Thoracic aorta (tissue), 2 donors: ENCODE results near the gene RCAN3. TPM values are rescaled to one million over a fixed set of nuclear protein-coding genes. Genes with fewer than 3 reads are reported as not detected.

Experiments
- ATAC-seq: fragments of 150-250 bp; one replicate; pipeline ENCODE4 v1.8.0; 2017; ENCODE audit warnings: low read depth; ENCODE audit not compliant: insufficient number of reproducible peaks, low FRiP score
- DNase-seq: peaks from one replicate; pipeline ENCODE4 v3.0.0-alpha.2; 2020; ENCODE audit warnings: low spot score
- H3K27ac ChIP-seq, 2 donors: fragments of 200-600 bp; sonication (generic); 1 replicate in 1 of 2; 2 replicates in 1 of 2; pipeline ENCODE4 v1.5.1; 2016; ENCODE audit warnings: mild to moderate bottlenecking in 2 of 2, moderate library complexity in 2 of 2
- H3K27me3 ChIP-seq: fragments of 200-600 bp; sonication (generic); replicated peaks from 2 replicates; pipeline ENCODE4 v1.6.0; 2016; ENCODE audit warnings: mild to moderate bottlenecking; ENCODE audit not compliant: insufficient read depth
- H3K36me3 ChIP-seq: fragments of 200-600 bp; sonication (generic); one replicate; pipeline ENCODE4 v1.5.1; 2016
- H3K4me1 ChIP-seq, 2 donors: fragments of 200-600 bp; sonication (generic); 1 replicate in 1 of 2; 2 replicates in 1 of 2; pipeline versions ENCODE4 v1.5.1 to v1.6.0; 2016; ENCODE audit warnings: low read depth in 2 of 2, mild to moderate bottlenecking in 1 of 2; ENCODE audit not compliant: control insufficient read depth in 1 of 2
- H3K4me3 ChIP-seq: fragments of 200-600 bp; sonication (generic); 2 replicates; pipeline ENCODE4 v1.5.1; 2016; ENCODE audit warnings: mild to moderate bottlenecking
- H3K9me3 ChIP-seq: fragments of 200-600 bp; sonication (generic); 2 replicates; pipeline ENCODE4 v1.5.1; 2016
- total RNA-seq, 2 donors: library from RNA; depleted of rRNA; stranded (reverse); fragments of >200 nt; gene quantifications; one replicate each; pipeline versions ENCODE4 v1.1.0 to v1.2.3, GENCODE V29; 2016
- TF ChIP-seq, protein P1 (sequence below): fragments of 200-600 bp; sonication (generic); IDR thresholded peaks from one replicate; pipeline ENCODE4 v1.5.1; 2019; ENCODE audit warnings: antibody characterized with exemption

The RCAN3 gene
- total RNA-seq, 2 donors from 2014 or later, result 2.6 to 7.3 TPM

DNA sequence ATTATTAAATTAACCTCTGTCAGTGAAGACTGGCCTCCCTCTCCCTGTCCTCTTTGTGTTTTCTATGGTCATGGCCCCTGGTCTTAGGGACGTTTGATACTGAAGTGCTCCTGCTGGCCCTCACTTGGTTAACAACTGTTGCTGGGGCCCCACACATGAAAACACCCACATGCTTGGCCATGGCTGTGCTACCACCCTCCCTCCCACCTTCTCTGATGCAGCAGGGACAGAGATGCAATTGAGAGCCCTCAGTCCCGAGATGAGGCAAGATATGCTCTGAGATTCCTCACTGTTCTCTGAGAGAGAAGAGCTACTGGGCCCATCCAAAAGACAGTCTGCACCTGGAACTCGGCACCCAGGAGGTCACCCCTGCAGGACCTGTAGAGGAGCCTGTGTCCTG lies 86.6 kb downstream of the RCAN3 start:
- Histone ChIP-seq H3K9me3 (no peaks in the 10 kb centered on the region), H3K27ac (no peak overlapping the region), H3K27me3 (no peaks in the 10 kb centered on the region), H3K36me3 (no peaks in the 10 kb centered on the region), H3K4me3 (no peak overlapping the region), H3K4me1 (no peaks in the 10 kb centered on the region)
- DNase-seq, result no peak
- no peak for ATAC-seq
- TF ChIP-seq, protein P1, sequence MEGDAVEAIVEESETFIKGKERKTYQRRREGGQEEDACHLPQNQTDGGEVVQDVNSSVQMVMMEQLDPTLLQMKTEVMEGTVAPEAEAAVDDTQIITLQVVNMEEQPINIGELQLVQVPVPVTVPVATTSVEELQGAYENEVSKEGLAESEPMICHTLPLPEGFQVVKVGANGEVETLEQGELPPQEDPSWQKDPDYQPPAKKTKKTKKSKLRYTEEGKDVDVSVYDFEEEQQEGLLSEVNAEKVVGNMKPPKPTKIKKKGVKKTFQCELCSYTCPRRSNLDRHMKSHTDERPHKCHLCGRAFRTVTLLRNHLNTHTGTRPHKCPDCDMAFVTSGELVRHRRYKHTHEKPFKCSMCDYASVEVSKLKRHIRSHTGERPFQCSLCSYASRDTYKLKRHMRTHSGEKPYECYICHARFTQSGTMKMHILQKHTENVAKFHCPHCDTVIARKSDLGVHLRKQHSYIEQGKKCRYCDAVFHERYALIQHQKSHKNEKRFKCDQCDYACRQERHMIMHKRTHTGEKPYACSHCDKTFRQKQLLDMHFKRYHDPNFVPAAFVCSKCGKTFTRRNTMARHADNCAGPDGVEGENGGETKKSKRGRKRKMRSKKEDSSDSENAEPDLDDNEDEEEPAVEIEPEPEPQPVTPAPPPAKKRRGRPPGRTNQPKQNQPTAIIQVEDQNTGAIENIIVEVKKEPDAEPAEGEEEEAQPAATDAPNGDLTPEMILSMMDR, result no peak

Other genes with a start within 250 kb of the RCAN3 start
- gene GRHL3, start 183.5 kb upstream of the RCAN3 start, total RNA-seq, result 1 to 10 TPM in 1 of 2 donors, under 1 TPM in 1; 0.54 to 1.3 TPM
- 1 to 10 TPM; 1.5 to 4.0 TPM for gene STPG1, start 89.1 kb upstream of the RCAN3 start, total RNA-seq
- gene NIPAL3, start 87.0 kb upstream of the RCAN3 start, total RNA-seq, result 10 to 100 TPM; 19.3 to 31.4 TPM
- gene NCMAP, start 53.3 kb downstream of the RCAN3 start, total RNA-seq, result under 1 TPM in 1 of 2 donors, not detected in 1; 0.14 TPM
- gene SRRM1, start 140.5 kb downstream of the RCAN3 start, total RNA-seq, result 100 to 1,000 TPM in 1 of 2 donors, 10 to 100 TPM in 1; 57.0 to 181 TPM
- 100 to 1,000 TPM; 740 to 777 TPM for gene CLIC4, start 242.6 kb downstream of the RCAN3 start, total RNA-seq